H1 (cell line): ENCODE results near the gene GABPB1. TPM values are rescaled to one million over a fixed set of nuclear protein-coding genes. Genes with fewer than 3 reads are reported as not detected.
A peak's percentile ranks its signal among the peaks of the same experiment; 100 is the strongest.

Experiments used
- CTCF ChIA-PET: fragments of 300-600 bp; sonication (Branson Sonifier 250); formaldehyde crosslinking; loops from one replicate; lab custom pipeline; 2021; ENCODE audit not compliant: partially characterized antibody; lab: Charles Lee
- POLR2A ChIA-PET: fragments of 300-600 bp; sonication (Branson Sonifier 250); formaldehyde crosslinking; loops from one replicate; lab custom pipeline; 2021; ENCODE audit warnings: inconsistent platforms; ENCODE audit not compliant: partially characterized antibody; lab: Charles Lee
- DNase-seq, 2 experiments: peaks; one replicate each; pipeline versions ENCODE4 v3.0.0 to v3.0.0-alpha.2; 2010 to 2022; ENCODE audit warnings: low spot score in 2 of 2, low read depth in 1 of 2, mixed read lengths in 1 of 2
- FAIRE-seq: peaks from 2 replicates; lab custom pipeline; 2011; peaks lifted over from hg19 to GRCh38; lab: Jason Lieb, UNC
- H2AFZ ChIP-seq: 2 replicates; pipeline ENCODE4 v1.8.1; 2012; ENCODE audit warnings: low read length, inconsistent platforms
- H2AK5ac ChIP-seq: 2 replicates; pipeline ENCODE4 v1.6.1; 2013; ENCODE audit warnings: low read depth, low read length
- H2BK120ac ChIP-seq: replicated peaks from 2 replicates; pipeline ENCODE3; 2013; ENCODE audit warnings: low read depth, low read length, inconsistent platforms
- H2BK12ac ChIP-seq: 2 replicates; pipeline ENCODE4 v1.6.1; 2013; ENCODE audit warnings: low read depth, low read length
- H2BK15ac ChIP-seq: 2 replicates; pipeline ENCODE4 v1.6.1; 2013; ENCODE audit warnings: low read length
- H2BK20ac ChIP-seq: 2 replicates; pipeline ENCODE4 v1.6.1; 2013; ENCODE audit warnings: low read length
- H2BK5ac ChIP-seq: 2 replicates; pipeline ENCODE4 v1.6.1; 2013; ENCODE audit warnings: low read depth, low read length
- H3K14ac ChIP-seq: 2 replicates; pipeline ENCODE4 v1.6.1; 2013; ENCODE audit warnings: inconsistent platforms; ENCODE audit not compliant: insufficient read length
- H3K18ac ChIP-seq: 2 replicates; pipeline ENCODE4 v1.6.1; 2013; ENCODE audit warnings: low read length; ENCODE audit errors: extremely low read depth
- H3K23ac ChIP-seq: 2 replicates; pipeline ENCODE4 v1.6.1; 2013; ENCODE audit warnings: inconsistent platforms; ENCODE audit not compliant: insufficient read length
- H3K23me2 ChIP-seq: 2 replicates; pipeline ENCODE4 v1.6.1; 2013; ENCODE audit warnings: low read depth, low read length
- H3K27ac ChIP-seq: 2 replicates; pipeline ENCODE4 v1.6.1; 2011; ENCODE audit warnings: low read depth, low read length, inconsistent platforms
- H3K27me3 ChIP-seq, 4 experiments: replicated peaks in 1 of 4; 1 replicate in 1 of 4; 2 replicates in 3 of 4; pipeline versions ENCODE4 v1.6.1 to v1.8.1; 2011 to 2013; ENCODE audit warnings: low read length in 3 of 4, mild to moderate bottlenecking in 3 of 4, inconsistent platforms in 2 of 4, mixed read lengths in 2 of 4, moderate library complexity in 1 of 4; ENCODE audit not compliant: control insufficient read depth in 3 of 4, insufficient read depth in 3 of 4; ENCODE audit errors: extremely low read depth in 1 of 4
- H3K36me3 ChIP-seq, 4 experiments: 2 replicates each; pipeline versions ENCODE4 v1.6.1 to v1.8.1; 2011 to 2013; ENCODE audit warnings: mild to moderate bottlenecking in 4 of 4, low read length in 3 of 4, moderate library complexity in 2 of 4, control low read depth in 1 of 4, inconsistent platforms in 1 of 4; ENCODE audit not compliant: insufficient read depth in 4 of 4, control insufficient read depth in 2 of 4
- H3K4ac ChIP-seq: replicated peaks from 2 replicates; pipeline ENCODE3; 2013; ENCODE audit warnings: low read length, low read depth, mixed read lengths, inconsistent platforms; ENCODE audit not compliant: insufficient read length
- H3K4me1 ChIP-seq, 4 experiments: replicated peaks in 1 of 4; 1 replicate in 1 of 4; 2 replicates in 3 of 4; pipeline versions ENCODE4 v1.6.1 to v1.8.1; 2011 to 2013; ENCODE audit warnings: low read length in 3 of 4, inconsistent platforms in 2 of 4, mixed read lengths in 1 of 4; ENCODE audit not compliant: insufficient read depth in 4 of 4, control insufficient read depth in 3 of 4
- H3K4me2 ChIP-seq, 2 experiments: 2 replicates each; pipeline versions ENCODE4 v1.6.1 to v1.8.1; 2011 to 2013; ENCODE audit warnings: low read depth in 2 of 2, low read length in 2 of 2, control low read depth in 1 of 2, inconsistent platforms in 1 of 2, mild to moderate bottlenecking in 1 of 2; ENCODE audit not compliant: insufficient read depth in 1 of 2
- H3K4me3 ChIP-seq, 4 experiments: fragments of 200-600, 300-600 bp in 1 of 4; sonication (generic), shearing (Covaris generic), sonication (Bioruptor Twin) in 1 of 4; 2 replicates each; pipeline versions ENCODE4 v1.5.1 to v1.8.1; 2011 to 2016; ENCODE audit warnings: low read length in 4 of 4, low read depth in 3 of 4, control low read depth in 2 of 4, inconsistent platforms in 2 of 4, mild to moderate bottlenecking in 2 of 4, mixed read lengths in 1 of 4, moderate library complexity in 1 of 4; ENCODE audit not compliant: insufficient read depth in 2 of 4; ENCODE audit errors: extremely low read depth in 1 of 4
- H3K56ac ChIP-seq: replicated peaks from 2 replicates; pipeline ENCODE3; 2013; ENCODE audit warnings: low read depth, mild to moderate bottlenecking, mixed read lengths, low read length, inconsistent platforms; ENCODE audit not compliant: insufficient read length
- H3K79me1 ChIP-seq: 2 replicates; pipeline ENCODE4 v1.6.1; 2013; ENCODE audit warnings: low read depth, low read length, control low read depth
- H3K79me2 ChIP-seq, 2 experiments: 2 replicates each; pipeline versions ENCODE4 v1.6.1 to v1.8.1; 2012 to 2013; ENCODE audit warnings: low read length in 2 of 2, mild to moderate bottlenecking in 2 of 2, inconsistent platforms in 1 of 2; ENCODE audit not compliant: insufficient read depth in 2 of 2, control insufficient read depth in 1 of 2
- H3K9ac ChIP-seq, 4 experiments: replicated peaks in 1 of 4; 1 replicate in 1 of 4; 2 replicates in 3 of 4; pipeline versions ENCODE4 v1.6.1 to v1.8.1; 2011 to 2013; ENCODE audit warnings: low read depth in 3 of 4, low read length in 3 of 4, control low read depth in 2 of 4, mild to moderate bottlenecking in 2 of 4, moderate library complexity in 2 of 4, inconsistent platforms in 1 of 4; ENCODE audit errors: extremely low read depth in 1 of 4
- H3K9me3 ChIP-seq, 2 experiments: 2 replicates each; pipeline versions ENCODE4 v1.6.1 to v1.8.1; 2012 to 2013; ENCODE audit warnings: mild to moderate bottlenecking in 2 of 2, moderate library complexity in 2 of 2, control low read depth in 1 of 2, inconsistent platforms in 1 of 2, low read depth in 1 of 2, low read length in 1 of 2, mixed read lengths in 1 of 2; ENCODE audit not compliant: insufficient read depth in 2 of 2
- H4K20me1 ChIP-seq, 2 experiments: replicated peaks in 1 of 2; 2 replicates each; pipeline versions ENCODE3 to v1.8.1; 2011 to 2013; ENCODE audit warnings: inconsistent platforms in 2 of 2, low read length in 2 of 2, mild to moderate bottlenecking in 1 of 2; ENCODE audit not compliant: insufficient read depth in 2 of 2, control insufficient read depth in 1 of 2
- H4K5ac ChIP-seq: 2 replicates; pipeline ENCODE4 v1.6.1; 2013; ENCODE audit warnings: low read length, low read depth, mixed read lengths, inconsistent platforms; ENCODE audit not compliant: insufficient read length
- H4K8ac ChIP-seq: 2 replicates; pipeline ENCODE4 v1.8.0; 2013; ENCODE audit warnings: mild to moderate bottlenecking, moderate library complexity, low read length, inconsistent platforms; ENCODE audit not compliant: insufficient read depth; ENCODE audit errors: extremely low read depth
- H4K91ac ChIP-seq: replicated peaks from 2 replicates; pipeline ENCODE3; 2013; ENCODE audit warnings: low read length, mixed read lengths, inconsistent platforms; ENCODE audit not compliant: insufficient read length
- CHD1 ChIP-seq: IDR thresholded peaks from 2 replicates; pipeline ENCODE4 v1.6.1; 2012; ENCODE audit warnings: low read depth, low read length, improper control_type of control experiment
- EP300 ChIP-seq, 2 experiments: IDR thresholded peaks; 1 replicate in 1 of 2; 2 replicates in 1 of 2; pipeline ENCODE4 v1.6.1; 2011 to 2012; ENCODE audit warnings: low read depth in 2 of 2, low read length in 2 of 2, mild to moderate bottlenecking in 2 of 2, borderline replicate concordance in 1 of 2, inconsistent platforms in 1 of 2, moderate library complexity in 1 of 2
- MAX ChIP-seq: IDR thresholded peaks from 2 replicates; pipeline ENCODE4 v1.6.1; 2012; ENCODE audit warnings: inconsistent platforms
- NRF1 ChIP-seq: IDR thresholded peaks from 2 replicates; pipeline ENCODE4 v1.6.1; 2011; ENCODE audit warnings: mild to moderate bottlenecking, low read depth, low read length, improper control_type of control experiment
- PHF8 ChIP-seq: fragments of 200-600 bp; sonication (generic); conservative IDR thresholded peaks from 2 replicates; pipeline ENCODE4 v1.7.1; 2012; ENCODE audit warnings: low read depth, mild to moderate bottlenecking, inconsistent platforms, low read length, moderate library complexity
- RFX5 ChIP-seq: IDR thresholded peaks from 2 replicates; pipeline ENCODE4 v1.6.1; 2011; ENCODE audit warnings: low read depth, low read length, improper control_type of control experiment, borderline replicate concordance
- SP4 ChIP-seq: IDR thresholded peaks from 2 replicates; pipeline ENCODE4 v1.6.1; 2012; ENCODE audit warnings: low read length, inconsistent platforms
- TEAD4 ChIP-seq: IDR thresholded peaks from 2 replicates; pipeline ENCODE4 v1.6.1; 2012; ENCODE audit warnings: low read depth, low read length, inconsistent platforms, mixed read lengths
- WGBS, 2 experiments: shearing (Covaris generic) in 1 of 2; methylation state at CpG; one replicate each; pipeline versions ENCODE4 v1.1.6 to v1.1.7; 2013 to 2015; ENCODE audit warnings: low lambda C conversion rate in 2 of 2, mixed read lengths in 2 of 2, inconsistent platforms in 1 of 2, low coverage in 1 of 2, missing lambda C conversion rate in 1 of 2; ENCODE audit not compliant: insufficient replicate concordance in 2 of 2, insufficient coverage in 1 of 2, insufficient read length in 1 of 2; ENCODE audit errors: extremely low coverage in 1 of 2, missing lambda C conversion rate in 1 of 2; 5-methylcytosine and 5-hydroxymethylcytosine counted together
- polyA plus RNA-seq, 7 experiments: library from polyadenylated mRNA; depleted of rRNA in 3 of 7; stranded (reverse) in 5 of 7; unstranded in 2 of 7; fragments of >200 nt in 5 of 7; fragments of 200-250 nt in 2 of 7; gene quantifications; 1 replicate in 5 of 7; 2 replicates in 1 of 7; 4 replicates in 1 of 7; pipeline versions ENCODE4 v1.2.1 to v1.2.3, GENCODE V29; 2011 to 2013; ENCODE audit warnings: missing spikeins in 2 of 7, mixed read lengths in 2 of 7
- total RNA-seq: library from RNA; stranded (reverse); fragmentation: NEBNext Ultra II Directional; extraction: Animal tissue kit (Norgen Biotek cat#: 25700); gene quantifications from 2 replicates; pipeline ENCODE4 v1.2.1, GENCODE V29; 2021

The GABPB1 gene
- total and polyA plus RNA-seq, 2 of the 8 experiments (the other 6 are each of a cell fraction or from before 2014, with no cell fraction given) = 24.5 to 32.3 TPM

GRCh38 chr15:50353251-50353974 lies 1.6 kb downstream of the GABPB1 start:
- Histone ChIP-seq H3K27ac (peak overlapping the region; percentile 99), H3K23ac (no peak overlapping the region), H2BK120ac (no peak overlapping the region), H3K79me2 (peaks cover 30 to 85% of the 10 kb centered on the region in 2 experiments), H3K4me1 (peaks cover 0 to 5% (median under 1%) of the 10 kb centered on the region in 4 experiments; a peak in 3 of 7 replicates), H3K36me3 (peaks cover 0 to 10% (median 1%) of the 10 kb centered on the region in 4 experiments; a peak in 2 of 8 replicates), H2BK5ac (peak overlapping the region; percentile 99; the same call in 1 of the 2 replicates), H3K4me3 (peak overlapping the region; percentile 86 to 95 (median 92)), H4K20me1 (peaks cover 0 to 1% of the 10 kb centered on the region in 2 experiments), H3K18ac (no peak overlapping the region), H3K79me1 (peaks cover 3% of the 10 kb centered on the region; the same call in 1 of the 2 replicates), H2AK5ac (peak overlapping the region; percentile 89; the same call in 1 of the 2 replicates), H2BK20ac (no peak overlapping the region), H2BK12ac (peak overlapping the region; percentile 29; the same call in 1 of the 2 replicates), H2BK15ac (no peak overlapping the region), H3K9ac (peak overlapping the region; percentile 92 to 100 (median 98)), H3K14ac (no peak overlapping the region), H3K23me2 (0 out of 2 replicates have a peak, but pooled peaks cover 2% of the 10 kb centered on the region), H4K5ac (no peak overlapping the region), H4K8ac (no peak overlapping the region), H3K4ac (no peak overlapping the region), H3K9me3 (no peaks in the 10 kb centered on the region), H2AFZ (no peak overlapping the region), H4K91ac (no peak overlapping the region), H3K27me3 (no peaks in the 10 kb centered on the region), H3K56ac (no peak overlapping the region), H3K4me2 (peak overlapping the region; percentile 65 to 79)
- DNase-seq = no peak
- no peak for FAIRE-seq
- ChIA-PET CTCF (no interaction called here), POLR2A (interaction anchor here (0.6 to 5.0 kb wide), 8 partner anchors 9 to 152 kb away, joined by 3 to 34 read pairs (median 6); partner anchors contain the start of gene USP8)
- TF ChIP-seq MAX (no peak), TEAD4 (no peak), RFX5 (no peak), CHD1 (peak; percentile 47; the same call in 1 of the 2 replicates), PHF8 (no peak), EP300 (IDR thresholded peaks at IDR 0.05; ENCODE audit: borderline replicate concordance in 1 of 2, low read depth in 2 of 2, low read length in 2 of 2) (no peak), NRF1 (no peak), SP4 (no peak)
- 27% methylated on average over 6 of the region's 6 CpGs; no CpG with 5 or more reads in 1 of the 2 experiments for WGBS, 2 experiments
